Neural progenitor cell (in vitro differentiated cells): Measurements from ENCODE around the gene C10orf105. TPM values are rescaled to one million over a fixed set of nuclear protein-coding genes. Genes with fewer than 3 reads are reported as not detected.
A peak's percentile ranks its signal among the peaks of the same experiment; 100 is the strongest.

Source experiments
- DNase-seq: peaks from one replicate; pipeline ENCODE4 v3.0.0-alpha.2; 2016; ENCODE audit warnings: low spot score
- H2AFZ ChIP-seq: fragments of 200-600 bp; sonication (generic); replicated peaks from 2 replicates; pipeline ENCODE4 v1.6.1; 2016; ENCODE audit warnings: antibody characterized with exemption
- H3F3A ChIP-seq: fragments of 200-600 bp; sonication (generic); 2 replicates; pipeline ENCODE4 v1.6.1; 2016; ENCODE audit warnings: antibody characterized with exemption, low read depth
- H3K27ac ChIP-seq: fragments of 200-600 bp; sonication (generic); 2 replicates; pipeline ENCODE4 v1.5.1; 2016; ENCODE audit warnings: mild to moderate bottlenecking
- H3K27me3 ChIP-seq: fragments of 200-600 bp; sonication (generic); 2 replicates; pipeline ENCODE4 v1.6.1; 2016; ENCODE audit warnings: mild to moderate bottlenecking, moderate library complexity
- H3K36me3 ChIP-seq: fragments of 200-600 bp; sonication (generic); 2 replicates; pipeline ENCODE4 v1.5.1; 2016
- H3K4me1 ChIP-seq: fragments of 200-600 bp; sonication (generic); 2 replicates; pipeline ENCODE4 v1.6.1; 2016; ENCODE audit warnings: mixed run types
- H3K4me2 ChIP-seq: fragments of 200-600 bp; sonication (generic); 2 replicates; pipeline ENCODE4 v1.6.1; 2016
- H3K4me3 ChIP-seq: fragments of 200-600 bp; sonication (generic); 2 replicates; pipeline ENCODE4 v1.5.1; 2016
- H3K79me2 ChIP-seq: fragments of 200-600 bp; sonication (generic); 2 replicates; pipeline ENCODE4 v1.6.1; 2016; ENCODE audit warnings: low read depth
- H3K9ac ChIP-seq: fragments of 200-600 bp; sonication (generic); 2 replicates; pipeline ENCODE4 v1.6.1; 2016
- H3K9me3 ChIP-seq: fragments of 200-600 bp; sonication (generic); 2 replicates; pipeline ENCODE4 v1.5.1; 2016; ENCODE audit warnings: low read depth
- H4K20me1 ChIP-seq: fragments of 200-600 bp; sonication (generic); 2 replicates; pipeline ENCODE4 v1.6.1; 2016; ENCODE audit warnings: low read depth
- H3K27ac Mint-ChIP-seq: 3 replicates; pipeline ENCODE4 v1.8.0; 2021; ENCODE audit warnings: mixed read lengths
- H3K27me3 Mint-ChIP-seq: 2 replicates; pipeline ENCODE4 v1.8.0; 2022; ENCODE audit warnings: low read depth, mild to moderate bottlenecking, inconsistent platforms, moderate library complexity, mixed read lengths; ENCODE audit not compliant: insufficient read depth
- H3K36me3 Mint-ChIP-seq: 3 replicates; pipeline ENCODE4 v1.8.0; 2021; ENCODE audit warnings: mixed read lengths
- H3K4me1 Mint-ChIP-seq: 3 replicates; pipeline ENCODE4 v1.8.0; 2021; ENCODE audit warnings: mixed read lengths
- H3K4me3 Mint-ChIP-seq: 3 replicates; pipeline ENCODE4 v1.8.0; 2021; ENCODE audit warnings: mild to moderate bottlenecking, moderate library complexity, mixed read lengths
- H3K9me3 Mint-ChIP-seq: 3 replicates; pipeline ENCODE4 v1.8.0; 2020; ENCODE audit warnings: mixed read lengths
- CTCF ChIP-seq: fragments of 200-600 bp; sonication (generic); IDR thresholded peaks from 2 replicates; pipeline ENCODE4 v1.5.1; 2017; ENCODE audit warnings: antibody characterized with exemption, mild to moderate bottlenecking
- EZH2 ChIP-seq: fragments of 200-600 bp; sonication (generic); IDR thresholded peaks from 2 replicates; pipeline ENCODE4 v1.6.1; 2017; ENCODE audit warnings: antibody characterized with exemption, mild to moderate bottlenecking, moderate library complexity
- EZH2phosphoT487 ChIP-seq: fragments of 200-600 bp; sonication (generic); IDR thresholded peaks from 2 replicates; pipeline ENCODE4 v1.6.1; 2017; ENCODE audit warnings: antibody characterized with exemption
- total RNA-seq: library from RNA; depleted of rRNA; stranded (reverse); fragments of >200 nt; gene quantifications from 2 replicates; pipeline ENCODE4 v1.2.3, GENCODE V29; 2015; ENCODE audit warnings: low replicate concordance

The C10orf105 gene
- total RNA-seq, 1 donor from 2014 or later: 0.39 TPM

- Mint-ChIP-seq H3K36me3 (no peaks in the 10 kb centered on the region), H3K4me1 (peaks cover 44% of the 10 kb centered on the region), H3K4me3 (no peak overlapping the region), H3K27me3 (peaks cover 33% of the 10 kb centered on the region), H3K27ac (no peak overlapping the region), H3K9me3 (no peaks in the 10 kb centered on the region)
- H3K27me3 ChIP-seq: no peaks in the 10 kb centered on the region
- no peaks in the 10 kb centered on the region for H3K79me2 ChIP-seq
- H2AFZ ChIP-seq: no peak overlapping the region
- no peak overlapping the region for H3K4me2 ChIP-seq
- H3K4me1 ChIP-seq: peaks cover 38% of the 10 kb centered on the region
- H3K4me3 ChIP-seq: no peak overlapping the region
- TF ChIP-seq EZH2phosphoT487 (no peak), EZH2 (no peak), CTCF (no peak)
- H3K9ac ChIP-seq: no peak overlapping the region
- H4K20me1 ChIP-seq: no peaks in the 10 kb centered on the region
- peaks cover 26% of the 10 kb centered on the region for H3F3A ChIP-seq
- no peak overlapping the region for H3K27ac ChIP-seq
- H3K36me3 ChIP-seq: no peaks in the 10 kb centered on the region
- H3K9me3 ChIP-seq: no peaks in the 10 kb centered on the region
- no peak for DNase-seq
These were observed 55.0 kb downstream of the C10orf105 start for GRCh38 chr10:71664585-71664984.

- Histone ChIP-seq H2AFZ (no peak overlapping the region), H3K36me3 (no peaks in the 10 kb centered on the region), H3K27ac (no peak overlapping the region), H3K27me3 (no peaks in the 10 kb centered on the region), H4K20me1 (no peaks in the 10 kb centered on the region), H3K4me1 (peaks cover 51% of the 10 kb centered on the region), H3K9me3 (no peaks in the 10 kb centered on the region), H3K79me2 (no peaks in the 10 kb centered on the region), H3K4me2 (no peak overlapping the region), H3K9ac (no peak overlapping the region), H3K4me3 (no peak overlapping the region), H3F3A (peaks cover 38% of the 10 kb centered on the region)
- no peak for DNase-seq
- Mint-ChIP-seq H3K27me3 (peaks cover 35% of the 10 kb centered on the region), H3K36me3 (no peaks in the 10 kb centered on the region), H3K4me3 (no peak overlapping the region), H3K27ac (peak overlapping the region; percentile 35), H3K9me3 (no peaks in the 10 kb centered on the region), H3K4me1 (peaks cover 55% of the 10 kb centered on the region)
- no peak for TF ChIP-seq EZH2
- TF ChIP-seq EZH2phosphoT487: no peak
- no peak for TF ChIP-seq CTCF
These were observed 56.3 kb downstream of the C10orf105 start for GRCh38 chr10:71663311-71663710.

- Mint-ChIP-seq H3K27ac (peak overlapping the region; percentile 59), H3K27me3 (peaks cover 29% of the 10 kb centered on the region), H3K9me3 (no peaks in the 10 kb centered on the region), H3K4me1 (peaks cover 61% of the 10 kb centered on the region), H3K4me3 (no peak overlapping the region), H3K36me3 (no peaks in the 10 kb centered on the region)
- no peak for DNase-seq
- no peaks in the 10 kb centered on the region for H4K20me1 ChIP-seq
- H3K4me1 ChIP-seq: peaks cover 63% of the 10 kb centered on the region
- no peaks in the 10 kb centered on the region for H3K9me3 ChIP-seq
- H3K36me3 ChIP-seq: no peaks in the 10 kb centered on the region
- H3K79me2 ChIP-seq: no peaks in the 10 kb centered on the region
- H3F3A ChIP-seq: peaks cover 53% of the 10 kb centered on the region
- H3K27me3 ChIP-seq: no peaks in the 10 kb centered on the region
- H3K4me3 ChIP-seq: no peak overlapping the region
- no peak overlapping the region for H3K4me2 ChIP-seq
- no peak overlapping the region for H3K9ac ChIP-seq
- no peak for TF ChIP-seq CTCF
- TF ChIP-seq EZH2phosphoT487: no peak
- no peak overlapping the region for H3K27ac ChIP-seq
- H2AFZ ChIP-seq: no peak overlapping the region
These were observed 57.7 kb downstream of the C10orf105 start for GRCh38 chr10:71661779-71662336.

Other genes with a start within 250 kb of the C10orf105 start
- 0.46 TPM in 1 of 2 replicates, not detected in the other for gene VSIR, start 53.7 kb upstream of the C10orf105 start, total RNA-seq
- 358 and 493 TPM in 2 replicates for gene PSAP, start 131.5 kb upstream of the C10orf105 start, total RNA-seq
- 9.1 and 11.9 TPM in 2 replicates for gene CHST3, start 244.6 kb upstream of the C10orf105 start, total RNA-seq